Trophoblast cell (in vitro differentiated cells and primary cell): ENCODE measurements around the gene OGFOD2. TPM values are rescaled to one million over a fixed set of nuclear protein-coding genes. Genes with fewer than 3 reads are reported as not detected.

Experiments used
- DNase-seq, 2 donors: peaks; one replicate each; pipeline ENCODE4 v3.0.0-alpha.2; 2016
- H2AFZ ChIP-seq: 2 replicates; pipeline ENCODE4 v1.6.1; 2013; ENCODE audit warnings: low read length, moderate library complexity, mild to moderate bottlenecking; ENCODE audit not compliant: insufficient read depth, poor library complexity
- H2AK5ac ChIP-seq: 2 replicates; pipeline ENCODE4 v1.6.1; 2013; ENCODE audit warnings: mild to moderate bottlenecking, low read length
- H2BK120ac ChIP-seq: 2 replicates; pipeline ENCODE4 v1.6.1; 2013; ENCODE audit warnings: low read length, mild to moderate bottlenecking, moderate library complexity; ENCODE audit not compliant: insufficient read depth, poor library complexity
- H2BK12ac ChIP-seq: 2 replicates; pipeline ENCODE4 v1.6.1; 2013; ENCODE audit warnings: mild to moderate bottlenecking, low read length, moderate library complexity
- H2BK5ac ChIP-seq: 2 replicates; pipeline ENCODE4 v1.6.1; 2013; ENCODE audit warnings: low read length, low read depth, moderate library complexity, mild to moderate bottlenecking; ENCODE audit not compliant: poor library complexity
- H3K14ac ChIP-seq: 2 replicates; pipeline ENCODE4 v1.6.1; 2013; ENCODE audit warnings: mild to moderate bottlenecking, low read length
- H3K18ac ChIP-seq: 2 replicates; pipeline ENCODE4 v1.6.1; 2013; ENCODE audit warnings: mild to moderate bottlenecking, low read length
- H3K23ac ChIP-seq: 2 replicates; pipeline ENCODE4 v1.6.1; 2013; ENCODE audit warnings: low read length
- H3K27ac ChIP-seq: 2 replicates; pipeline ENCODE4 v1.5.1; 2013; ENCODE audit warnings: low read depth, mild to moderate bottlenecking, inconsistent platforms, low read length, moderate library complexity
- H3K27me3 ChIP-seq: 2 replicates; pipeline ENCODE4 v1.6.1; 2013; ENCODE audit warnings: inconsistent platforms, mild to moderate bottlenecking, low read length, moderate library complexity; ENCODE audit not compliant: insufficient read depth
- H3K36me3 ChIP-seq, 2 experiments: 1 replicate in 1 of 2; 2 replicates in 1 of 2; pipeline ENCODE4 v1.6.1; 2013; ENCODE audit warnings: low read length in 2 of 2, mild to moderate bottlenecking in 2 of 2, moderate library complexity in 1 of 2; ENCODE audit not compliant: insufficient read depth in 2 of 2, control insufficient read depth in 1 of 2
- H3K4ac ChIP-seq: 2 replicates; pipeline ENCODE4 v1.6.1; 2013; ENCODE audit warnings: low read depth, mild to moderate bottlenecking, low read length, moderate library complexity
- H3K4me1 ChIP-seq, 2 experiments: 1 replicate in 1 of 2; 2 replicates in 1 of 2; pipeline ENCODE4 v1.6.1; 2013; ENCODE audit warnings: low read length in 2 of 2, mild to moderate bottlenecking in 2 of 2, moderate library complexity in 1 of 2; ENCODE audit not compliant: insufficient read depth in 2 of 2, control insufficient read depth in 1 of 2
- H3K4me2 ChIP-seq: 2 replicates; pipeline ENCODE4 v1.6.1; 2013; ENCODE audit warnings: inconsistent platforms, mild to moderate bottlenecking, low read length, moderate library complexity
- H3K4me3 ChIP-seq: 2 replicates; pipeline ENCODE4 v1.5.1; 2013; ENCODE audit warnings: mild to moderate bottlenecking, low read depth, low read length, inconsistent platforms
- H3K79me1 ChIP-seq: one replicate; pipeline ENCODE4 v1.6.1; 2013; ENCODE audit warnings: low read length
- H3K79me2 ChIP-seq: 2 replicates; pipeline ENCODE4 v1.6.1; 2013; ENCODE audit warnings: low read length, mild to moderate bottlenecking; ENCODE audit not compliant: control insufficient read depth, insufficient read depth, poor library complexity
- H3K9ac ChIP-seq: 2 replicates; pipeline ENCODE4 v1.6.1; 2013; ENCODE audit warnings: mild to moderate bottlenecking, low read length
- H3K9me3 ChIP-seq: 2 replicates; pipeline ENCODE4 v1.6.1; 2013; ENCODE audit warnings: low read depth, mild to moderate bottlenecking, control low read depth, inconsistent platforms, low read length; ENCODE audit not compliant: insufficient read depth
- H4K12ac ChIP-seq: 2 replicates; pipeline ENCODE4 v1.6.1; 2013; ENCODE audit warnings: low read depth, mild to moderate bottlenecking, low read length, moderate library complexity
- H4K8ac ChIP-seq: 2 replicates; pipeline ENCODE4 v1.6.1; 2013; ENCODE audit warnings: low read depth, mild to moderate bottlenecking, low read length, moderate library complexity
- H4K91ac ChIP-seq: one replicate; pipeline ENCODE4 v1.6.1; 2013; ENCODE audit warnings: low read depth, mild to moderate bottlenecking, low read length, moderate library complexity
- WGBS: extraction: QIAGEN DNeasy Blood & Tissue Kit; methylation state at CpG from one replicate; pipeline ENCODE4 v1.1.7; 2013; ENCODE audit warnings: missing lambda C conversion rate; ENCODE audit not compliant: insufficient read length, insufficient coverage; ENCODE audit errors: extremely low coverage; 5-methylcytosine and 5-hydroxymethylcytosine counted together
- polyA plus RNA-seq: library from polyadenylated mRNA; stranded (reverse); fragments of 200-250 nt; gene quantifications from 2 replicates; pipeline ENCODE4 v1.2.3, GENCODE V29; 2013

The OGFOD2 gene
- 5.6 and 6.0 TPM in 2 replicates for polyA plus RNA-seq

GRCh38 chr12:122974892-122975789 lies at the start of gene OGFOD2:
TSS of gene OGFOD2 (plus strand) at chr12:122975244. CDS start at chr12:122975252, 8 bp downstream.
- H2BK12ac ChIP-seq: peak within 1 kb of the TSS; percentile 20
- peak within 1 kb of the TSS; percentile 94 for H3K4me2 ChIP-seq
- H4K91ac ChIP-seq: peak within 1 kb of the TSS; percentile 98
- no CpG with 5 or more reads among the region's 66 CpGs for WGBS
- peak within 1 kb of the TSS; percentile 92 for H4K12ac ChIP-seq
- peak; percentile 88 to 92 for DNase-seq
- H2AFZ ChIP-seq: peak within 1 kb of the TSS; percentile 89
- H3K4me3 ChIP-seq: peak within 1 kb of the TSS; percentile 100
- peak within 1 kb of the TSS; percentile 50 for H3K4ac ChIP-seq
- H3K9me3 ChIP-seq: peaks cover 2% of the 10 kb centered on the region
- peak within 1 kb of the TSS; percentile 88 for H3K14ac ChIP-seq
- H3K23ac ChIP-seq: no peak within 1 kb of the TSS
- H4K8ac ChIP-seq: peak within 1 kb of the TSS; percentile 98
- peak within 1 kb of the TSS; percentile 95 for H2BK120ac ChIP-seq
- peaks cover 10% of the 10 kb centered on the region for H3K79me1 ChIP-seq
- peaks cover 16 to 19% of the 10 kb centered on the region in 2 experiments for H3K36me3 ChIP-seq
- peaks cover 18 to 20% of the 10 kb centered on the region in 2 experiments for H3K4me1 ChIP-seq
- H3K79me2 ChIP-seq: peaks cover 9% of the 10 kb centered on the region
- peak within 1 kb of the TSS; percentile 98 for H3K9ac ChIP-seq
- peak within 1 kb of the TSS; percentile 84 for H2BK5ac ChIP-seq
- H3K27ac ChIP-seq: peak within 1 kb of the TSS; percentile 77
- H2AK5ac ChIP-seq: peak within 1 kb of the TSS; percentile 50
- H3K18ac ChIP-seq: peak within 1 kb of the TSS; percentile 74
- no peaks in the 10 kb centered on the region for H3K27me3 ChIP-seq

- Histone ChIP-seq H3K27ac (no peak overlapping the region), H3K4me3 (no peak overlapping the region), H2AFZ (no peak overlapping the region), H2BK5ac (no peak overlapping the region), H3K4me2 (no peak overlapping the region), H2BK12ac (no peak overlapping the region), H2AK5ac (no peak overlapping the region), H3K4ac (no peak overlapping the region), H2BK120ac (no peak overlapping the region), H3K9me3 (no peaks in the 10 kb centered on the region), H4K8ac (no peak overlapping the region), H3K4me1 (no peaks in the 10 kb centered on the region), H3K36me3 (no peaks in the 10 kb centered on the region), H4K12ac (no peak overlapping the region), H3K9ac (no peak overlapping the region), H3K23ac (no peak overlapping the region), H3K79me1 (no peaks in the 10 kb centered on the region), H3K27me3 (no peaks in the 10 kb centered on the region), H3K18ac (no peak overlapping the region), H4K91ac (no peak overlapping the region), H3K79me2 (no peaks in the 10 kb centered on the region), H3K14ac (no peak overlapping the region)
- DNase-seq: no peak
- no CpG with 5 or more reads among the region's 11 CpGs for WGBS
Measured at GRCh38 chr12:122927756-122928403, 47.2 kb upstream of the OGFOD2 start.

GRCh38 chr12:122928404-122929147 lies 46.5 kb upstream of the OGFOD2 start:
- H3K9me3 ChIP-seq: no peaks in the 10 kb centered on the region
- DNase-seq: no peak
- no peak overlapping the region for H2AFZ ChIP-seq
- no peak overlapping the region for H3K23ac ChIP-seq
- H4K12ac ChIP-seq: no peak overlapping the region
- H4K8ac ChIP-seq: no peak overlapping the region
- no peak overlapping the region for H3K27ac ChIP-seq
- H2BK12ac ChIP-seq: no peak overlapping the region
- no peaks in the 10 kb centered on the region for H3K27me3 ChIP-seq
- no peak overlapping the region for H2BK5ac ChIP-seq
- no peak overlapping the region for H3K4me2 ChIP-seq
- H3K4ac ChIP-seq: no peak overlapping the region
- H2AK5ac ChIP-seq: no peak overlapping the region
- H3K79me2 ChIP-seq: no peaks in the 10 kb centered on the region
- no peak overlapping the region for H3K18ac ChIP-seq
- no CpG with 5 or more reads among the region's 12 CpGs for WGBS
- H3K36me3 ChIP-seq: no peaks in the 10 kb centered on the region
- H3K4me1 ChIP-seq: no peaks in the 10 kb centered on the region
- no peaks in the 10 kb centered on the region for H3K79me1 ChIP-seq
- H4K91ac ChIP-seq: no peak overlapping the region
- H3K14ac ChIP-seq: no peak overlapping the region
- no peak overlapping the region for H3K4me3 ChIP-seq
- H3K9ac ChIP-seq: no peak overlapping the region
- no peak overlapping the region for H2BK120ac ChIP-seq

- Histone ChIP-seq H3K23ac (no peak overlapping the region), H3K4me1 (no peaks in the 10 kb centered on the region), H3K4me2 (no peak overlapping the region), H3K27me3 (no peaks in the 10 kb centered on the region), H3K4me3 (no peak overlapping the region), H2AFZ (no peak overlapping the region), H2BK120ac (no peak overlapping the region), H2BK12ac (no peak overlapping the region), H3K4ac (no peak overlapping the region), H4K12ac (no peak overlapping the region), H3K36me3 (no peaks in the 10 kb centered on the region), H3K18ac (no peak overlapping the region), H4K8ac (no peak overlapping the region), H2AK5ac (no peak overlapping the region), H4K91ac (no peak overlapping the region), H3K14ac (no peak overlapping the region), H3K27ac (no peak overlapping the region), H3K79me1 (no peaks in the 10 kb centered on the region), H3K79me2 (no peaks in the 10 kb centered on the region), H3K9ac (no peak overlapping the region), H3K9me3 (no peaks in the 10 kb centered on the region), H2BK5ac (no peak overlapping the region)
- no peak for DNase-seq
- no CpG with 5 or more reads among the region's 14 CpGs for WGBS
Measured at GRCh38 chr12:122929148-122929538, 45.9 kb upstream of the OGFOD2 start.
